GM12801 (cell line): ENCODE data around the gene VIPR2.

ENCODE experiments used
- TF ChIP-seq, protein P1 (sequence below): IDR thresholded peaks from one replicate; pipeline ENCODE4 v1.5.1; 2011; ENCODE audit warnings: control low read depth; ENCODE audit not compliant: insufficient read length; ENCODE audit errors: extremely low read depth

VIPR2 gene

DNA sequence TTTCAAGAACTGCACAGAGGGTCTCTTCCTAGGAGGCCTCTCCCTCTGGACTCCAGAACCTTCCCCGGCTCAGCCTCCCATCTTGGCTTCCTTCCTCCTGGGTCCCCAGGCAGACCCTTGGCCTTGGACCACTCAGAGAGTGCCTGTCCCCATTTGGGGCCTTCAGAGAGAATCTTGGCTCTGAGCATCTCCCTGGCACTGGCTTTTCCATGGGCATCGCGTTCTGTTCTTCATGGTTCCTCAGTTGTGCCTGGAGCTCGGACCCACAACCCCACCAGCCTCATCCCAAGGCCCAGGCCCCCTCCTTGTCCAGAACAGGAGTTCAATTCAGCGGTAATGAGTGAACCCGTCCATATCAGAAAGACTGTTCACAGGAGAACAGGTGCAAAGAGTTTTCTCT, 73.4 kb downstream of the VIPR2 start:
- TF ChIP-seq, protein P1, sequence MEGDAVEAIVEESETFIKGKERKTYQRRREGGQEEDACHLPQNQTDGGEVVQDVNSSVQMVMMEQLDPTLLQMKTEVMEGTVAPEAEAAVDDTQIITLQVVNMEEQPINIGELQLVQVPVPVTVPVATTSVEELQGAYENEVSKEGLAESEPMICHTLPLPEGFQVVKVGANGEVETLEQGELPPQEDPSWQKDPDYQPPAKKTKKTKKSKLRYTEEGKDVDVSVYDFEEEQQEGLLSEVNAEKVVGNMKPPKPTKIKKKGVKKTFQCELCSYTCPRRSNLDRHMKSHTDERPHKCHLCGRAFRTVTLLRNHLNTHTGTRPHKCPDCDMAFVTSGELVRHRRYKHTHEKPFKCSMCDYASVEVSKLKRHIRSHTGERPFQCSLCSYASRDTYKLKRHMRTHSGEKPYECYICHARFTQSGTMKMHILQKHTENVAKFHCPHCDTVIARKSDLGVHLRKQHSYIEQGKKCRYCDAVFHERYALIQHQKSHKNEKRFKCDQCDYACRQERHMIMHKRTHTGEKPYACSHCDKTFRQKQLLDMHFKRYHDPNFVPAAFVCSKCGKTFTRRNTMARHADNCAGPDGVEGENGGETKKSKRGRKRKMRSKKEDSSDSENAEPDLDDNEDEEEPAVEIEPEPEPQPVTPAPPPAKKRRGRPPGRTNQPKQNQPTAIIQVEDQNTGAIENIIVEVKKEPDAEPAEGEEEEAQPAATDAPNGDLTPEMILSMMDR, result no peak

DNA sequence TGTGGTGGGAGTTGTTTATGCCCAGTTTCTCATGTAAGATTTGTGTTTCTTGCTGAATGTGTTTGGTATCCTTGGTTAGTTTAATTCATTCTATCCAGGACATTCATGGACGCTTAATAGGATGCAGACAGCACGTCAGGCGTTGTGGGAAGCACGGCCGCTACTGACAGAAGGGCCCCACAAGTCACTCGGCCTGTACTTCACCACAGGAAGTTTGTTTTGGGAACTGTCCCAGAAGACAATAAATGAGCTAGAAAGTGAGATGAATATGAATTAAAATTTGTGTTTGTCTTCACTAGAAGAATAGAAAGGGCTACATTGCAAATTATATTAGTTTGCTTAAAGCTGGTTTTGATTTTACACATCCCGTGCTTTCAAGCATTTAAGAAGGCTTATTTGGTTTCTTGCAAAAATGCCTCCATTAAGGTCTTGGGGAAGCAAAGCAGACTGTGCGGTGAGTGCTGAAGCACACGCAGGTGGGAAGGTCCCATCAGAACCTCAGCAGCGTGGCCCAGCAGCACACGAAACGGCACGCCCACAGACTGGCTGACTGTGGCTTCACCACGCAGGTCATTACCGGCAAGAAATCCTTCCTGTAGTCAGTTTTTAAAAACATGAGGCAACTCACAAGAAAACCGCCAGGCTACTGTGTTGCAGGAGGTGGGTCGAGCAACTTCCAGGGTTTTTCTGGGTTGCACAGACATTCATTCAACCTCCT, 74.1 kb downstream of the VIPR2 start:
- TF ChIP-seq, protein P1, result no peak

DNA sequence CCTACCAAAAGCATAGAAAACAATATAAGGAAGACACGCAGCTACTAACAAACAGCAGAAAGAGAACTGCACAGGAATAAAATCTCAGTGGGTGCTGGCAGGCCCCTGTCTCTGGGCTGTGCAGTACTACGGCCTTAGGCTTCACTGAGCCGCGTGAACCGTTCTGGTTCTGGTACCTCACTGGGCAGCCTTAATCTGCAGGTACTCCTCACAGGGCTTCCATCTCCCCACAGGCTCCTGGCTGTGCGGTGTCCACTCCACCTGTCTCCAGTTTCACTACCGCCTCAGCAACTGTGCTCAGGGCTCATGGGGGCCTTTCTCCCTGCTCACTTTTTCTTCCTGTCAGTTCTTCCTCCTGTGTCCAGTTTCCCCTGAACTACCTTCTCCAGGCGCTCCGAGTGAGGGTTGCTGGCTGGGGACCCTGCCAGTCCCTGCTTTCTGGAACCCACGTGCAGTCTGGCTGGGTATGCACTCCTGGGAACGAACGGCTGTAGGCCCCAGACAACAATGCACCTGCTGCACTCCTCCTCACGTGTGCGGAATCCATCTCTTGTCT, 75.7 kb downstream of the VIPR2 start:
- TF ChIP-seq, protein P1, result no peak

DNA sequence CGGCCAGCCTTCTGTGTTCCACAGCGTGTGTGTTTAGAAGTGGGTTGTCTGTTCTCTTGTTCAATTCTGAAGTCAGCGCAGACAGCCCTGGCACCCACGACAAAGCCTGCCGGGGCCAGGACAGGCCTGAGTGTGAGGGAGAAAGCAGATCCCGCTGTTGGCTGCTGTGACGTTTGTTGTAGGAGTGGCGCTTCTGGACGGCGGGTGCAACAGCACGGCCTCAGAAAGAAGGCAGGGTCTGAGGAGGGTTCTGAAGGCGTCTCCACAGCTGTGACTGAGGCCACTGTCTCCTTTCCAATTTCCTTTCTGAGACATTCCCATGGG, 76.2 kb downstream of the VIPR2 start:
- TF ChIP-seq, protein P1, result no peak

DNA sequence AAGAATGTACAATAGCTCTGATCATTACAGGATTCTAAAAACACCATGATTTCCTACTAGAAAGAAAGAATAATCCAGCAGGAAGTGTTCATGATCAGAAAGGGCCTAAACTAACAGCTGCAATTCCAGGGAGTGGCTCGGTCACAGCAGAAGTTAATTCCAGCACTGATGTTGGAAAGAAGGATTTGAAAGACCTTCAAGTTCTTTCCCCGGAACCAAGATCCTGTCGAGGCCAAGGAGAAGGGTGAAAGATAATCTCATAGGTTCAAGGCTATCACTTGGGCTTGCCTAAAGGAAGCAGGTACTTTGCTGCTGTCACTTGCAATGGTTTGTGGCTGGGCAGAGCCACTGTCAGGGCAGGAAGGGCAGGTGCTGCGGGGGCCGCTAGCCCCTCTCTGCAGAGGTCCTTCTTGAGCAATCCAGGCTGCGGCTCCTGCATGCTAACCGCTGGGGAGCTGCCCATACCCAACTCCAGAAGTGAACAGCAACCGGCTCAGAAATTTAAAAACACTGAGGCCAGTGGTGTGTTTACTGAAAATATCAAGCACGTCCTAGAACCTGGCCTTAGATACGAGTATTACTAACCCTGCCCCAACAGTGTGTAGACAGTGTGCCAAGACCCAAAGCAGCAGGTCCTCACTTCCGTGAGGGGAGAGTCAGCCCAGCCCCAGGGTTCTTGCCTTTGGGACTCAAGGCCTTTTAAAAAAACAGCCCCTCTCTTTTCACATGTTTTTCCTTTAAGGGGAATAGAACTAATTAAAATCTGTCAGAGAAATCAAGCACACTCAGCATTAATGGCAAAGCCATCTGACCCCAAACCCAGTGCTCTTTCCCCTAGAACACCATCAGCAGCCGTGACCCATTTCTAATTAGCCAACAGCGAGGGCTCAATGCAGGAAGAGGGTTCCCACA, 76.8 kb downstream of the VIPR2 start:
- TF ChIP-seq, protein P1, result no peak

DNA sequence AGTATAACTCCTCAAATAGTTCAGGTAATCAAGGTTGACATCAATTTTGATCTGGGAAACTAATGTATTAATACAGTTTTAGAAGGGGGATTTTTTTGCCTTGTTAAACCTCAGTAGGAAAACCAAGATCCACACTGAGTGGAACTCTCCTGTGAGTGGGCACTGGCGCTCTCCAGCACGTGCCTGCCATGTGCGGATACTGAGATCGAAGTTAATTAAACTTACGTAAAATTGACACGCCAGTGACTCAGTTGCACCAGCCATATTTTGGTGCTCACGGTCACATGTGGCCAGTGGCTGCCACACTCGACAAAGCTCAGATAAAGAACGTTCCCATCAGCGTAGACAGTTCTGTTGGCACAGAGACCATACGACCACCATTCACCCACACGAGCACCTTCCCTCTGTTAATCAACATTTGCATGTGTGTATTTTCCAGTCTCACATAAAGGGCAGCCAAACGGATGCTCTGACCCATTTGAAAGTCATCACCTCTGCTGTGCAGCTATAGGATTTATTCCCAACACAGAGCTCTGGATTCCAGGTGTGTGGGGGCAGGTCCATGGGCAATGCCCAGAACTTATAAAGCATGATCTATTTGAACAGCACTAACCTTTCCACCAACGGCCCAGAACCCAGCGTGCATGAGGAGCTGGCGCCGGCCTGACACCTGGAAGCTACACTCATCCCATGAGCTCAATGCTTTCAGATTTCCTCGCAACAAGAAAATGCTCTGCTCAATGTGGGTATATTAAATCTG, 77.7 kb downstream of the VIPR2 start:
- TF ChIP-seq, protein P1, result no peak
